ENCODE measurements around the gene SLC12A8. TPM values are rescaled to one million over a fixed set of nuclear protein-coding genes. Genes with fewer than 3 reads are reported as not detected.

Gene SLC12A8
- total RNA-seq, 1 donor from 2014 or later, result 8.0 TPM

GRCh38 chr3:125238759-125239158 is 26.2 kb upstream of the SLC12A8 start:
- DNase-seq (ENCODE audit: low spot score in 2 of 2, unreplicated experiment in 2 of 2), result no peak
- Mint-ChIP-seq H3K9me3 (no peaks in the 10 kb centered on the region), H3K4me1 (no peaks in the 10 kb centered on the region), H3K27ac (no peak overlapping the region), H3K36me3 (peaks cover 16% of the 10 kb centered on the region), H3K27me3 (ENCODE audit: low read depth) (no peaks in the 10 kb centered on the region), H3K4me3 (no peak overlapping the region)
- no peak for TF ChIP-seq CTCF (IDR thresholded peaks at IDR 0.05; ENCODE audit: unreplicated experiment)

GRCh38 chr3:125236331-125236903 is 23.9 kb upstream of the SLC12A8 start:
- H3K27ac Mint-ChIP-seq, result no peak overlapping the region
- no peak for TF ChIP-seq CTCF (IDR thresholded peaks at IDR 0.05; ENCODE audit: unreplicated experiment)
- no peaks in the 10 kb centered on the region for H3K9me3 Mint-ChIP-seq
- H3K36me3 Mint-ChIP-seq, result peaks cover 26% of the 10 kb centered on the region
- H3K27me3 Mint-ChIP-seq (ENCODE audit: low read depth), result no peaks in the 10 kb centered on the region
- no peaks in the 10 kb centered on the region for H3K4me1 Mint-ChIP-seq
- H3K4me3 Mint-ChIP-seq, result no peak overlapping the region
- DNase-seq (ENCODE audit: low spot score in 2 of 2, unreplicated experiment in 2 of 2), result no peak

- peaks cover 24% of the 10 kb centered on the region for H3K36me3 Mint-ChIP-seq
- no peak for TF ChIP-seq CTCF (IDR thresholded peaks at IDR 0.05; ENCODE audit: unreplicated experiment)
- no peak for DNase-seq (ENCODE audit: low spot score in 2 of 2, unreplicated experiment in 2 of 2)
- no peak overlapping the region for H3K4me3 Mint-ChIP-seq
- no peaks in the 10 kb centered on the region for H3K4me1 Mint-ChIP-seq
- H3K27me3 Mint-ChIP-seq (ENCODE audit: low read depth), result no peaks in the 10 kb centered on the region
- H3K27ac Mint-ChIP-seq, result no peak overlapping the region
- H3K9me3 Mint-ChIP-seq, result no peaks in the 10 kb centered on the region
Measured at GRCh38 chr3:125234831-125235230, 22.3 kb upstream of the SLC12A8 start.

GRCh38 chr3:125232401-125232800 is 19.9 kb upstream of the SLC12A8 start:
- peaks cover 20% of the 10 kb centered on the region for H3K36me3 Mint-ChIP-seq
- no peak for TF ChIP-seq CTCF (IDR thresholded peaks at IDR 0.05; ENCODE audit: unreplicated experiment)
- H3K9me3 Mint-ChIP-seq, result no peaks in the 10 kb centered on the region
- H3K27me3 Mint-ChIP-seq (ENCODE audit: low read depth), result no peaks in the 10 kb centered on the region
- no peak for DNase-seq (ENCODE audit: low spot score in 2 of 2, unreplicated experiment in 2 of 2)
- H3K4me3 Mint-ChIP-seq, result no peak overlapping the region
- no peak overlapping the region for H3K27ac Mint-ChIP-seq
- peaks cover 3% of the 10 kb centered on the region for H3K4me1 Mint-ChIP-seq

- no peaks in the 10 kb centered on the region for H3K27me3 Mint-ChIP-seq (ENCODE audit: low read depth)
- no peak for DNase-seq (ENCODE audit: low spot score in 2 of 2, unreplicated experiment in 2 of 2)
- H3K27ac Mint-ChIP-seq, result no peak overlapping the region
- H3K9me3 Mint-ChIP-seq, result no peaks in the 10 kb centered on the region
- peaks cover 18% of the 10 kb centered on the region for H3K36me3 Mint-ChIP-seq
- H3K4me3 Mint-ChIP-seq, result no peak overlapping the region
- peaks cover 3% of the 10 kb centered on the region for H3K4me1 Mint-ChIP-seq
- no peak for TF ChIP-seq CTCF (IDR thresholded peaks at IDR 0.05; ENCODE audit: unreplicated experiment)
Measured at GRCh38 chr3:125231895-125232294, 19.3 kb upstream of the SLC12A8 start.

- no peak overlapping the region for H3K27ac Mint-ChIP-seq
Measured at GRCh38 chr3:125229707-125230106, 17.2 kb upstream of the SLC12A8 start.

More at GRCh38 chr3:125229707-125230106, 17.2 kb upstream of the SLC12A8 start:
- Mint-ChIP-seq H3K36me3 (peaks cover 16% of the 10 kb centered on the region), H3K4me3 (no peak overlapping the region), H3K9me3 (no peaks in the 10 kb centered on the region), H3K4me1 (peaks cover 3% of the 10 kb centered on the region), H3K27me3 (ENCODE audit: low read depth) (no peaks in the 10 kb centered on the region)
- DNase-seq (ENCODE audit: low spot score in 2 of 2, unreplicated experiment in 2 of 2), result no peak
- TF ChIP-seq CTCF (IDR thresholded peaks at IDR 0.05; ENCODE audit: unreplicated experiment), result no peak

All from mesothelial cell of epicardium (in vitro differentiated cells).